Endothelial cell (in vitro differentiated cells): ENCODE data around the gene RABIF. TPM values are rescaled to one million over a fixed set of nuclear protein-coding genes. Genes with fewer than 3 reads are reported as not detected.

ENCODE experiments used
- DNase-seq: peaks from one replicate; pipeline ENCODE4 v3.0.0; 2021; ENCODE audit warnings: low spot score
- H3K27ac Mint-ChIP-seq: one replicate; pipeline ENCODE4 v1.8.0; 2021; ENCODE audit warnings: mixed read lengths, inconsistent platforms; ENCODE audit not compliant: unreplicated experiment
- H3K27me3 Mint-ChIP-seq: one replicate; pipeline ENCODE4 v1.8.0; 2021; ENCODE audit warnings: mild to moderate bottlenecking, moderate library complexity, mixed read lengths, inconsistent platforms; ENCODE audit not compliant: unreplicated experiment
- H3K36me3 Mint-ChIP-seq: one replicate; pipeline ENCODE4 v1.8.0; 2021; ENCODE audit warnings: mild to moderate bottlenecking, low read depth, mixed read lengths, inconsistent platforms; ENCODE audit not compliant: unreplicated experiment
- H3K4me1 Mint-ChIP-seq: one replicate; pipeline ENCODE4 v1.8.0; 2021; ENCODE audit warnings: mild to moderate bottlenecking, mixed read lengths, inconsistent platforms; ENCODE audit not compliant: unreplicated experiment
- H3K4me3 Mint-ChIP-seq: one replicate; pipeline ENCODE4 v1.8.0; 2021; ENCODE audit warnings: mild to moderate bottlenecking, mixed read lengths, inconsistent platforms; ENCODE audit not compliant: unreplicated experiment
- H3K9me3 Mint-ChIP-seq: one replicate; pipeline ENCODE4 v1.8.0; 2021; ENCODE audit warnings: mixed read lengths, inconsistent platforms; ENCODE audit not compliant: unreplicated experiment
- CTCF ChIP-seq: fragments of 200-600 bp; sonication (generic); IDR thresholded peaks from one replicate; pipeline ENCODE4 v1.5.0; 2021; ENCODE audit warnings: antibody characterized with exemption; ENCODE audit not compliant: unreplicated experiment
- total RNA-seq: library from RNA; stranded (reverse); fragmentation: NEBNext Ultra II Directional; extraction: Animal tissue kit (Norgen Biotek cat#: 25700); gene quantifications from one replicate; pipeline ENCODE4 v1.2.1, GENCODE V29; 2021; ENCODE audit not compliant: unreplicated experiment

The RABIF gene
- total RNA-seq, 1 donor from 2014 or later: 13.5 TPM

- H3K9me3 Mint-ChIP-seq: no peaks in the 10 kb centered on the region
- peaks cover 1% of the 10 kb centered on the region for H3K27me3 Mint-ChIP-seq
- H3K36me3 Mint-ChIP-seq: peaks cover 14% of the 10 kb centered on the region
- no peak overlapping the region for H3K4me3 Mint-ChIP-seq
- peaks cover 12% of the 10 kb centered on the region for H3K4me1 Mint-ChIP-seq
- TF ChIP-seq CTCF: no peak
- no peak for DNase-seq
- no peak overlapping the region for H3K27ac Mint-ChIP-seq
These were observed 1.4 kb upstream of the RABIF start for GRCh38 chr1:202890392-202890791.

- no peak for DNase-seq
- no peaks in the 10 kb centered on the region for H3K27me3 Mint-ChIP-seq
- peak overlapping the region; percentile 94 for H3K4me3 Mint-ChIP-seq
- no peaks in the 10 kb centered on the region for H3K9me3 Mint-ChIP-seq
- peaks cover 12% of the 10 kb centered on the region for H3K4me1 Mint-ChIP-seq
- H3K27ac Mint-ChIP-seq: peak overlapping the region; percentile 53
- no peak for TF ChIP-seq CTCF
- H3K36me3 Mint-ChIP-seq: peaks cover 5% of the 10 kb centered on the region
These were observed 773 bp downstream of the RABIF start for GRCh38 chr1:202888221-202888530.

GRCh38 chr1:202880961-202881460, 7.9 kb downstream of the RABIF start:
- Mint-ChIP-seq H3K36me3 (peaks cover 19% of the 10 kb centered on the region), H3K4me1 (no peaks in the 10 kb centered on the region), H3K4me3 (no peak overlapping the region), H3K27me3 (no peaks in the 10 kb centered on the region), H3K27ac (no peak overlapping the region), H3K9me3 (no peaks in the 10 kb centered on the region)
- DNase-seq: no peak
- no peak for TF ChIP-seq CTCF

GRCh38 chr1:202880062-202880461, 8.9 kb downstream of the RABIF start:
- Mint-ChIP-seq H3K27ac (no peak overlapping the region), H3K27me3 (no peaks in the 10 kb centered on the region), H3K9me3 (no peaks in the 10 kb centered on the region), H3K36me3 (peaks cover 19% of the 10 kb centered on the region), H3K4me3 (no peak overlapping the region), H3K4me1 (no peaks in the 10 kb centered on the region)
- TF ChIP-seq CTCF: no peak
- DNase-seq: no peak

- DNase-seq: no peak
- H3K4me3 Mint-ChIP-seq: no peak overlapping the region
- H3K4me1 Mint-ChIP-seq: no peaks in the 10 kb centered on the region
- H3K36me3 Mint-ChIP-seq: peaks cover 19% of the 10 kb centered on the region
- no peaks in the 10 kb centered on the region for H3K9me3 Mint-ChIP-seq
- H3K27ac Mint-ChIP-seq: no peak overlapping the region
- H3K27me3 Mint-ChIP-seq: no peaks in the 10 kb centered on the region
- TF ChIP-seq CTCF: no peak
These were observed 9.8 kb downstream of the RABIF start for GRCh38 chr1:202879128-202879527.
